ENCODE data around the gene SLC24A4.

DNA sequence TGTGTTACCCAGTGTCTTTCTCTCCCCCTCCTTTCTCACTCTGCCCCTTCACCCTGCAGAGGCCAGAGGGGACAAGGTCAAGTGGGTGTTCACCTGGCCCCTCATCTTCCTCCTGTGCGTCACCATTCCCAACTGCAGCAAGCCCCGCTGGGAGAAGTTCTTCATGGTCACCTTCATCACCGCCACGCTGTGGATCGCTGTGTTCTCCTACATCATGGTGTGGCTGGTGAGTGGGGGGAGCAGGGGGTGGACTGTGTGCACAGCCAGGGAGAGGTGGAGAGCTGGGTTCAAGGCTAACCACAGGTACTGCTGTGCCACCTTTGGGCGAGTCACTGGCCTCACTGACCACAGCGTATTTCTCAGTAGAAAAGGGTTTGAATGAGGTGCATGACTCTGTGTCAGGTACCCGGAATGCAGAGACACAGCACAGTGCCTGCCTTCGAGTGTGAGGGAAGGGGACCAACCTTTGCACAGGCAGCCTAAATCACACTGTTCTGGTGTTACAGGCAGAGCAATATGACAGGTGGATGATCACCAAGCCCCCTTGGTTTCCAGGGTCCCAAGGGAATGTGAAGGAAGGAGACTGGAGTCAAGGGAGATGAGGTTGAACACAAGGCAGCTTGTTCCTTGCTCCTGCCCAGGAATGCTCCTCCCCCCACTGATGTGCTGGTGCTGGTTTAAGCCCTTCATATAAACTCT, 159.8 kb downstream of the SLC24A4 start:
- TF ChIP-seq CTCF (tag by site-specific recombination; IDR thresholded peaks at IDR 0.05), result no peak
- TF ChIP-seq, protein P1, sequence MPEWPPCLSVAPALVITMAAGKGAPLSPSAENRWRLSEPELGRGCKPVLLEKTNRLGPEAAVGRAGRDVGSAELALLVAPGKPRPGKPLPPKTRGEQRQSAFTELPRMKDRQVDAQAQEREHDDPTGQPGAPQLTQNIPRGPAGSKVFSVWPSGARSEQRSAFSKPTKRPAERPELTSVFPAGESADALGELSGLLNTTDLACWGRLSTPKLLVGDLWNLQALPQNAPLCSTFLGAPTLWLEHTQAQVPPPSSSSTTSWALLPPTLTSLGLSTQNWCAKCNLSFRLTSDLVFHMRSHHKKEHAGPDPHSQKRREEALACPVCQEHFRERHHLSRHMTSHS (tag by site-specific recombination; IDR thresholded peaks at IDR 0.05), result no peak
- no peak for TF ChIP-seq ZNF146 (tag by site-specific recombination; IDR thresholded peaks at IDR 0.05)
- TF ChIP-seq, protein P2, sequence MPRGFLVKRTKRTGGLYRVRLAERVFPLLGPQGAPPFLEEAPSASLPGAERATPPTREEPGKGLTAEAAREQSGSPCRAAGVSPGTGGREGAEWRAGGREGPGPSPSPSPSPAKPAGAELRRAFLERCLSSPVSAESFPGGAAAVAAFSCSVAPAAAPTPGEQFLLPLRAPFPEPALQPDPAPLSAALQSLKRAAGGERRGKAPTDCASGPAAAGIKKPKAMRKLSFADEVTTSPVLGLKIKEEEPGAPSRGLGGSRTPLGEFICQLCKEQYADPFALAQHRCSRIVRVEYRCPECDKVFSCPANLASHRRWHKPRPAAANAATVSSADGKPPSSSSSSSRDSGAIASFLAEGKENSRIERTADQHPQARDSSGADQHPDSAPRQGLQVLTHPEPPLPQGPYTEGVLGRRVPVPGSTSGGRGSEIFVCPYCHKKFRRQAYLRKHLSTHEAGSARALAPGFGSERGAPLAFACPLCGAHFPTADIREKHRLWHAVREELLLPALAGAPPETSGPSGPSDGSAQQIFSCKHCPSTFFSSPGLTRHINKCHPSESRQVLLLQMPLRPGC (tag by site-specific recombination; IDR thresholded peaks at IDR 0.05), result no peak
- no peak for TF ChIP-seq REST (tag by site-specific recombination; IDR thresholded peaks at IDR 0.05)
- no peak for TF ChIP-seq ZNF239 (tag by site-specific recombination; IDR thresholded peaks at IDR 0.05)

All from HEK293 (cell line).